T-helper 1 cell treated with Interleukin-12 subunit alpha and Interleukin-12 subunit beta and Interleukin-4 antibody, amounts not matched to agents 30 ng/mL and 1 ng/mL, for 36 hours (primary cell): ENCODE results near the gene BBS2. TPM values are rescaled to one million over a fixed set of nuclear protein-coding genes. Genes with fewer than 3 reads are reported as not detected.
"Not testable (repeated sequence)": the region's sequence is repeated elsewhere in the genome, so short reads cannot be mapped to it uniquely, and the experiment has no call there.

Experiments used
- intact Hi-C: fragments of 100-400 bp; cut with micrococcal nuclease; formaldehyde crosslinking; loops from one replicate; pipeline ENCODE4 v1.15.1; 2024
- total RNA-seq: library from RNA; stranded (reverse); gene quantifications from 2 replicates; pipeline ENCODE4 v1.2.3, GENCODE V29; 2022

Gene BBS2
- total RNA-seq, 1 donor from 2014 or later = 12.1 TPM

DNA sequence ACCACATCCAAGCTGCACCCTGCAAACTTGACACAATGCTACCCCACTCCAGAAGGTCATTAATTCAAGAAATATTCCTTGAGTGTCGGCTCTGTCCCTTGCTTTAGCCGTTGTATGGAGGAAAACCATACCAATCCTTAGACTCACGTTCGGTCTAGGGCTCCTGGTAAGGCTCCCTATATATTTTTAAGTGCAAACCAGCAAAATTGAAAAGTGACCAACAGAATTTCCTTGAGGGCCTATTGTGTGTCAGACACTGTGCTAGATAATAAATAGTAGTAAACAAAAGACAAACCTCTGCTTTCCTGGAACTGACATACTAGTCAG lies 390 bp upstream of the BBS2 start:
- intact Hi-C loops = loop anchor here (1.0 to 2.0 kb wide), 2 partner anchors 69 to 163 kb away; partner anchors contain the start of genes MT1X, NUDT21 and OGFOD1

GRCh38 chr16:56518425-56518824 lies 1.4 kb downstream of the BBS2 start:
- intact Hi-C loops = no loop called here

DNA sequence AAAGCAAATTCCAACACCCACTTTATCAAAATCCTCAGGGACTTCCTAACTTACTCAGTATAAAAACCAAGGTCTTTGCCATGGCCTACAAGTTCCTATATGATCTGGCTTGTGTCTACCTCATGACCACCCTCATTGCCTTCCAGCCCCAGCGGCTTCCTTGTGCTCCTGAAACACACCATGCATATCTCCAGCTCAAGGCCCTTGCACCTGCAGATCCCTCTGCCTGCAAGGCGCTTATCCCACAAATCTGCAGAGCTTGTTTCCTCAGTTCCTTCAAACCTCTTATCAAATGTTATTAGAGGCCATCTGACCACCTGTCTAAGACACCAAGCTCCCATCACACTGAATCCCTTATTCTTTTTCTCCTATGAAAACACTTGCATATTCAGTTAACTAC lies 2.6 kb downstream of the BBS2 start:
- intact Hi-C loops = no loop called here

DNA sequence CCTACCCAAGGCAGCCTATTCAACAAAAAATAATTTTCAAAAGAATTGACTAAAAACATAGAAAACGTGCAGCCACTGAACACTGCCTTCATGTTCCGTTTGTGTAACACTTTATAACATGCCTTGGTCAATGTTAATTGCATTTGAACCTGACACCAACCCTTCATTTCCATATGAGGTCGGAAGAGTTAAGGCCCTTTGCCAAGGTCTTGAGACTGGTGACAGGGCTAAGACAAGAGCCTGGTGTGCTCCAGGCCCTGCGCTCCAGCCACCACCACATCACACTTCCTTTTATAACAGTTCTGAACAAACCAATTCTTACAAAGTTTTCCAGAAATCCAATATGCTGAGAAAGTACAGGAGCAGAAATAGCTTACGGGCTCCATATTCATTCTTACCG lies 4.2 kb downstream of the BBS2 start:
- intact Hi-C loops = loop anchor here (2.0 kb wide), 2 partner anchors 93 to 273 kb away; partner anchors contain the start of gene MT2A

GRCh38 chr16:56514845-56515244 lies 5.0 kb downstream of the BBS2 start:
- intact Hi-C loops = loop anchor here (1.0 to 2.0 kb wide), 5 partner anchors 62 to 274 kb away; partner anchors contain the start of gene MT2A

DNA sequence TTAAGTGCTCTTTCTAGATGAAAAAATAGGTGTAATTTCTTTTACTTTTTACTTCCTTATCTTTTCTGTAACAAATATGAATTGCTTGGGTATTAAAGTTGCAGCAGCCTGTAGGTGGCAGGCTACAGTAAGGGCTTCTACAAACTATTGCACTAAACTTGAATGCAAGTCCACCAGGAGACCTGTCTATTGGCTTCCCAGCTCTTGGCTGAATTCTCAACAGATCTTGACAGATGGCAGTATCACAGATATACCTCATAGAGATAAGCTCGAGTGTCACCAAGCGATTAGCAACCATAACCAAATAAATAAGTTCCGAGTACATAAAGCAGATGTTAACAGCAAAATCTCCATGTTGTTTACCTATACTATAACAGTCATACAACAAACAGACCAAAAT lies 5.9 kb downstream of the BBS2 start:
- intact Hi-C loops = loop anchor here (1.0 to 2.0 kb wide), 5 partner anchors 63 to 275 kb away; partner anchors contain the start of gene MT2A

- intact Hi-C loops = no loop called here
These were observed 6.7 kb downstream of the BBS2 start for GRCh38 chr16:56513091-56513490.

- intact Hi-C loops = no loop called here
These were observed 7.8 kb downstream of the BBS2 start for GRCh38 chr16:56512025-56512424.

- intact Hi-C loops = no loop called here
These were observed 9.3 kb downstream of the BBS2 start for GRCh38 chr16:56510544-56510943.

GRCh38 chr16:56506941-56507340 lies 12.9 kb downstream of the BBS2 start:
- intact Hi-C loops = no loop called here

- intact Hi-C loops = no loop called here
These were observed 14.6 kb downstream of the BBS2 start for GRCh38 chr16:56505181-56505580.

DNA sequence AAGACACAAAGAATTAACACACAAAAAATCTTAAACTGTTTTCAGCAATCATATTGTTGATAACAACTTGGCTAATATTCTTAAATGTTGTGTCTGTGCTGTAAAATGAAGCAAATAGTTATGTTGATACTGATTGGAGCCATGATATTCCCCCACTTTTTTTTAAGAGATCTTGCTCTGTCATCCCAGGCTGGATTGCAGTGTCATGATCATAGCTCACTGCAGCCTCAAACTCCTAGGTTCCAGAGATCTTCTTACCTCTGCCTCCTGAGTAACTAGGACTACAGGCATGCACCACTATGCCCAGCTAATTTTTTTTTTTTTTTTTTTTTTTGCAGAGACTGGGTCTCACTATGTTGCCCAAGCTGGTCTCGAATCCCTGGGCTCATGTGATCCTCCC lies 26.0 kb downstream of the BBS2 start:
- intact Hi-C loops = no loop called here

GRCh38 chr16:56493126-56493525 lies 26.7 kb downstream of the BBS2 start:
- intact Hi-C loops = no loop called here

DNA sequence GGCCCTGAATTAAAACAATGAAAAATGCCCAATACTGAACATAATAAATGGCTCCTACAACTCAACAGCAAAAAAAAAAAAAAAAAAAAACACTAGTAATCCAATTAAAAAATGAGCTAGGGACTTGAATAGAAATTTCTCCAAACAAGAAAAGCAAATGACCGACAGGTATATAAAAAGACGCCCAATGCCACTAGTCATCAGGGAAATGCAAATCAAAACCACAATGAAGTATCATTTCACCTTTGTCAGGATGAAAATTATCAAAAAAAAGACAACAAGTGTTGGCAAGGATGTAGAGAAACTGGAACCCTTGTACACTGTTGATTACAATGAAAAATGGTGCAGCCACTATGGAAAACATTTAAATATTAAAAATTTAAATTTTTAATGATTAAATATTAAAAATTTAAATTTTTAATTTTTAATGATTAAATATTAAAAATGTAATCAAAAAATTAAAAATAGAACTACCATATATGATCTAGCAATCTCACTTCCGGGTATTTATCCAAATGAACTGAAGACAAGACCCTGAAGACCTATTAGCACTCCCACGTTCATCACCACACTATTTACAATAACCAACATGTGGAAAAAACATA lies 28.1 kb downstream of the BBS2 start:
- intact Hi-C loops = no loop called here

DNA sequence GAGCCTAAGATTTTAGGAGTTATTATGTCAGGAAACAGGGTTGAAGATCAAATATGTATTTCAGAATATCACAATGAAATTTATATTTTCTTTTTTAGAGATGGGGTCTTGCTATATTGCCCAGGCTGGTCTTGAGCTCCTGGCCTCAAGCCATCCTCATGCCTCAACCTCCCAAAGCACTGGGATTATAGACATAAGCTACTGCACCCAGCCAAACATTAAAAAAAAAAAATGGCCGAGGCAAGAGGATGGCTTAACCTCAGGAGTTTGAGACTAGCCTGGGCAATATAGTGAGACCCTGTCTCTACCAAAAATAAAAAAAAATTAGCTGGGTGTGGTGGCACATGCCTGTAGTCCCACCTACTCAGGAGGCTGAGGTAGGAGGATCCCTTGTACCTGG lies 31.0 kb downstream of the BBS2 start:
- intact Hi-C loops = not testable (repeated sequence)

GRCh38 chr16:56488035-56488434 lies 31.8 kb downstream of the BBS2 start:
- intact Hi-C loops = no loop called here

GRCh38 chr16:56483394-56483793 lies 36.4 kb downstream of the BBS2 start:
- intact Hi-C loops = no loop called here

DNA sequence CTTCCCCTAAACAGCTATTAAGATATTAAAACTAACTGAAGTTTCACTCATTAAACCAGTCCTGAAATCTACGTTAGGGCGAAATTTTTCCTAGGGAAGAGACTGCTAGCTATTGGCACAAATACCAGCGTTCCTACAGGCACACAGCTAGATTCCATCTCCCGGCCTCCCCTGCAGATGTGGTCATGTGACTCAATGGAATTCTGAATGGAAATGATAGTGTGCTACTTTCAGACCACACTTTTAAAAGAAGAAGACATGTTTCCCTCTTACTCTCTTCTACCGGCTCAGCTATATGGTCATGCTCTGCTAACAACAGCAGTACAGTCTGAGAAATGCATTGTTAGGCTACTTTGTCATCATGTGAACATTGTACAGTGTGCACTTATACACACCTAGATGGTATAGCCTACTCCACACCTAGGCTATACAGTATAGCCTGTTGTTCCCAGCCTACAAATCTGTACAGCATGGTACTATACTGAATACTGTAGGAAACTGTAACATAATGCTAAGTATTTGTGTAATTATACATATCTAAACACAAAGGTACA lies 37.1 kb downstream of the BBS2 start:
- intact Hi-C loops = no loop called here

GRCh38 chr16:56481468-56482122 lies 38.2 kb downstream of the BBS2 start:
- intact Hi-C loops = no loop called here

DNA sequence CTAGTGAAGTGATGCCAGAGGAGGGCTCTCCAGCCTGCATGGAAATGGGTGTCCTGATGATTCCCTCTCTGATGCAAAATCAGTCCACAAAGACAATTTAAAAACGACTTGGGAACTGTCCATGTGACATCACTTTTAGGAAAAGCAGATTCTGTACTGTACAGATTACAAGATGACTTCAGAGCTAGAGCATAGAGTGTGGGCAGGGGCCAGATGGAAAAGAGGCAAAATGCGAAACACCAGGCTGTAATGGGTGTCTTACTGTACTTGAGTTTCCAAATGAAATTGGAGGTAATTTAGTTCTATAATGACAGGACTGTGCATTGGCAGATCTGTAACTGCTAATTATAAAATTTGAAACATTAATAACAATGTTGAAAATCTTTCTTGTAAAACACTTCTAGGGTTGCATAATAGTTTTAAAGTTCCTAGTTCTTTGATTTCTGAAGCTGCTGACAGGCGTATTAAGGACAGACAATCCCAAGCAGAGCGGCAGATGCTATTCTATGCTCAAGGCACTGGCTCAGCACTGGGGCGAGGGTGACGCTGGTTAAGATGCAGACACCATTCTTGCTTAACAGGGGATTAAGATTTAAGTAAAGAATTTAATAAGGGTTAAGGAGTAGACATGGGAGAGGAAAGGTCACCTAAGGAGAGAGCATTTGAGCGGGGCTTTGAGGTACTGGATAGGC lies 38.9 kb downstream of the BBS2 start:
- intact Hi-C loops = no loop called here

GRCh38 chr16:56479469-56479868 lies 40.4 kb downstream of the BBS2 start:
- intact Hi-C loops = no loop called here
